Ovary (tissue), 3 donors: ENCODE data around the gene FCRL5.

ENCODE experiments used
- CTCF ChIP-seq, 3 donors: fragments of 450-650 bp in 2 of 3; fragments of 200-600 bp in 1 of 3; IDR thresholded peaks; one replicate each; pipeline versions ENCODE4 v1.5.1 to v1.8.0; 2016 to 2022; ENCODE audit warnings: antibody characterized with exemption in 3 of 3, mild to moderate bottlenecking in 1 of 3
- POLR2A ChIP-seq: fragments of 450-650 bp; IDR thresholded peaks from one replicate; pipeline ENCODE4 v1.6.1; 2017; ENCODE audit warnings: antibody characterized with exemption, mild to moderate bottlenecking, moderate library complexity
- donor health status: DM: no; HTN: no; CAD: no.

GRCh38 chr1:157495285-157495684, 57.0 kb downstream of the FCRL5 start:
- no peak for TF ChIP-seq CTCF (IDR thresholded peaks at IDR 0.05)
- no peak for TF ChIP-seq POLR2A
